Measurements from ENCODE around the gene CRY2.

The CRY2 gene

GRCh38 chr11:45848654-45849081 lies 1.4 kb downstream of the CRY2 start:
- DNase-seq = no peak

GRCh38 chr11:45850446-45850845 lies 3.2 kb downstream of the CRY2 start:
- no peak for DNase-seq

DNA sequence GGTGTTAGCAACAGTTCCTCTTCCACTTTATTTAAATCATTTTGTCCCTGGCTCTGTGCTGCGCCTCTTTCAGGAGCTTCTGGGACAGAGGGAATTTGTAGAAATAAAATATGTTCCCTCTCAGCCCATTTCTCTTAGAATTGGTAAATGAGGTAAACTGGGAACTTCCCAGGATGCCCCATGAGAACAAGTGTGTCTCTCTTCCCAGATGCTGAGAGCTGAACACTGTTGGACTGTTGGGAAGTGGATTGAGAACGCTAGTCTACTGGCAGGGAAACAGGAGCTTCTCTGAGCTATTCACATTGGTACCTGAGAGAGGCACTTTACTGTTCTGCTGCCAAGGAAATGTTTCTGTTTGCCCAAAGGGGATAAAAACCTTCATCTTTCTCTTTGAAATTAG lies 4.0 kb downstream of the CRY2 start:
- DNase-seq = no peak

DNA sequence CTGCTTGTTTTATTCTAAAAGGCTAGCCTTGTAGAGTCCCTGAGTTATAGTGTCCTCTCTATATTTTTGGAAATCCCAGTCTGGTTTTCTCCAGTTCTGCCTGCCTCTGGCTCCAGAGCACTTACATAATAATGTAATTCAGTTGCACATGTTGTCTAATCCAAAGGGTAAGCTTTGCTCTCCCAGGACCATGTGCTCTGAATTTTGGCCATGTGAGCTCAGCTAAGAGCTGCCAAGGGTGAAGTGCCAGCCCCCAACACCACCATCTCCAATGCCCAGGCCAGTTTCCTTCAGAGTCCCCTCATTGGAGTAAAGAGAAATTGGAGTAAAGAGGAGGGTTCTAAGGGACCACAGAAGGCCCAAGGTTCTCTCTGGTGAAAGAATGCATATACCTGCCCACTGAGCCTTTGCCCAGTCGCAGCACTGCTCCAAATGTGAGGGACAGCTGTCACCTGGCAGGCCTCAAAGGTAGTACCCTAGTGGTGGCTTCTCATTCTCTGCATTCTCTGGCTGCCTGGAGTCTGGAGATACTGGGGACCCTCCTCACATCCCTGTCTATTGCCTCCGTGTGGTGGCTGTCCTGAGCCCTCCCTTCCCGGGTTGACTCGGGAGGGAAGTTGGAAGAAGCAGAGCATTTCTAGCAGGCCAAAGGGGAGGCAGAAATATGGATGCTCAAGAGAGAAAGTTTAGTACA lies 4.9 kb downstream of the CRY2 start:
- no peak for DNase-seq

DNA sequence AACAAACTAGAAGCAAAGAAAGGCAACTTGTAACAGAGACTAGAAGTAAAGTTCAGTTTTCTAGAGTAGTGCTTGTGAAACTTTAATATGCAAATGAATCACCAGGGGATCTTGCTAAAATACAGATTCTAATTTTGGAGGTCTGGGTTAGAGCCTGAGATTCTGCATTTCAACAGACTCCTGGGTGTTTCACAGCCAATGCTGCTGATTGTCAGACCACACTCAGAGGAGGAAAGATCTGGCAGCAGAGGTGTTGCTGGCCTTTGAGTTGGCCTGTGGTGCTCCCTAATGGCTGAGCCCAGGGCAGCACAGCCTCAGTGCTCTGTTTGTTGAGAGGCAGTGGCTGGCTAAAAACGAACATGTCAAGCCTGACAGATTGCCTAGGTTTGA lies 5.4 kb downstream of the CRY2 start:
- DNase-seq = no peak

DNA sequence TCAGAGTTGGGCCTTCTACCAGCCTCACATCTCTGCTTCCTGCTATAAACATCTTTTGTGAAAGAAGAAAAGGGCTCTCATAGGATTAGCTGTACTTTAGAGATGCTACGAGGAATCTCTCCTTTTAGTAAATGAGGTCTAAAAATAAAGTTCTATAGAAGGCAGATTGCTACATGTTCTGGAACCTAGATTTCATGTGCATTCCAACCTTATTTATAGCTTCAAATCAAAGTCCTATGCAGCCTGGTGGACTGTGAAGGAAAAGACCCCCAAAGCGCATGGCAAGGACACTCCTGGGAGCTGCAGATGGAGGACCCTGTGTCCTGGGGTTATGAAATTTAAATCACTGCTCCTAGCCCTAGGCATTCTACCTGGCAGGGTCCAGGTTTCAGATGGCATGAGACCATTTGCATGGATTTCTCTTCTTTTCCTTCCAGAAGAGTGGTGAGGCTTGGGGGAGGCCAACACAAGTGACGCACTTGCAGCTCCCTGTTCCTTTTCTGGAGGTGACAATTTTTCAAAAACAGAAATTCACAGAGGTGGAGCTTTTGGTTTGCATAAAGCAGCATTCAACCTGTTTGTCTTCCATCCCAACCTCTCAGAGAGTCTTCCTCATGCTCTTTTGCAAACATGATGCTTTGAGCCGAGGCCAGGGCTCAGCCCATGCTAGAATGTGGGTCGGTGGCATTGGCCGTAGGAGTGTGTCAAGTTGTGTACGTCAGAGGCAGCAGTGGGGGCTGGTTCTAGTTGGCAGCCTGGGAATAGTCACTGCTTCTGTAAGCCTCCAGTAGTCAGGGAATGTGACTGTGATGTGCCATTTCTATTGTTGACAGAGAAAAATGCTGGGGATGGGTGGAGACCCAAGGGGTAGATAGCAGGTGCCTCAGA lies 6.3 kb downstream of the CRY2 start:
- no peak for DNase-seq

DNA sequence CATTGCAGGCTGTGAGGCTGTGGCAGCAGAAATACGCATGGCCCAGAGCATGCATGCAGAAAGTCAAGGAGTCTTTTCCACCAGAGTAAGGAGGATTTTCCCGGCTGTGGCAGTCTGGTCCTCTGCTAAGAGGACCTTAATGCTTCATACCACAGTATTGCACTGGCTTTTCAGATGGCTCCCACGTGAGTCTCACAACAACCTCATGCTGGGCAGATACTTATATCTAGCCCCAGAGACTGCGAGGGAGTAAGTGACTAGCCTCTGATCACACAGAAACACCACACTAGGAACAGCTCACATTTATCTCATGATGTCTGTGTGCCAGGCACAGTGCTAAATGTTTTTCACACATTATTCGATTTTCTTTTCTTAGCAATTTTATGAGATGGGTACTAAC lies 8.0 kb downstream of the CRY2 start:
- DNase-seq = no peak

GRCh38 chr11:45856044-45856468 lies 8.8 kb downstream of the CRY2 start:
- no peak for DNase-seq

GRCh38 chr11:45857961-45858474 lies 10.7 kb downstream of the CRY2 start:
- no peak for DNase-seq

DNA sequence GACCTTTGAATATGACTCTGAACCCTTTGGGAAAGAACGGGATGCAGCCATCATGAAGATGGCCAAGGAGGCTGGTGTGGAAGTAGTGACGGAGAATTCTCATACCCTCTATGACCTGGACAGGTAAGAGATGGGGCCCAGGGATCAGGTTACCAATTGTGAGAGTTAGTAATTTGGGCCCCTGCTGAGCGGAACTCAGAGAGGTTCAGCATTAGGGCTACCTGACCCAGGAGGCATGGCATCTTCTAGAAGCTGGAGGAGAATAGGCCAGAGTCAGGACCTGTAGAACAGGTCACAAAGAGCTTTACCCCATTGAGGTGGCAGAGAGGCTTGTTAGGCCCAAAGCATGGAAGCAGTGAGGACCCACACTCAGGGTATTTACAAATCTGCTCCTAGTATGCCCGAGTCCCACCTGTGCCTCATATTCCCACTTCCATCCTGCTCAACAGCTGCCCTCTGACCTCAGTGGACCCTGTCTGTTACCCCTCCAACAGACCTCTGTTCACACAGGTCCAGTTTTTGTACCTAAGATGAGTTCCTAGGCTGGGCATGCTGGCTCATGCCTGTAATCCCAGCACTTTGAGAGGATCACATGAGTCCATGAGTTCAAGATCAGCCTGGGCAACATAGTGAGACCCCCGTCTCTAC lies 11.6 kb downstream of the CRY2 start:
- DNase-seq = no peak

GRCh38 chr11:45859661-45860140 lies 12.4 kb downstream of the CRY2 start:
- DNase-seq = no peak

DNA sequence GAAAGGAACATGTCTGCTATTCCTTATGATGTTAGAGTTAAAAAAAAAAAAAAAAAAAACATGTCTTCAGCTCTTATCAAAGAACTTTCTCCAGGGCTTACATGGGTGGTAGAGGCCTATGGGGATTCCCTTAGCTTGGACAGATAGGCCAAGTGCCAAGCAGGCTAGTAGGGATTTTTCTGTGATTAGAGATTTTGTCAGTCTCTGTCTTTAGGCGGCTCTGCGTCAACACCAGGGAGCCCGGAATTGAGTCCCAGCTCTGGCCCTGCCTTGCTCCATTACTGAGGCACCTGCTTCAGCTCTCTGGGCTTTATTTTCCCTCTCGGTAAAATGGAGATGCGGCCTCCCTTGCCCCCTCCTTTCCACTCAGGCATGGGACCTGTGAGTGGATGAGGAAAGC lies 13.1 kb downstream of the CRY2 start:
- DNase-seq = no peak

DNA sequence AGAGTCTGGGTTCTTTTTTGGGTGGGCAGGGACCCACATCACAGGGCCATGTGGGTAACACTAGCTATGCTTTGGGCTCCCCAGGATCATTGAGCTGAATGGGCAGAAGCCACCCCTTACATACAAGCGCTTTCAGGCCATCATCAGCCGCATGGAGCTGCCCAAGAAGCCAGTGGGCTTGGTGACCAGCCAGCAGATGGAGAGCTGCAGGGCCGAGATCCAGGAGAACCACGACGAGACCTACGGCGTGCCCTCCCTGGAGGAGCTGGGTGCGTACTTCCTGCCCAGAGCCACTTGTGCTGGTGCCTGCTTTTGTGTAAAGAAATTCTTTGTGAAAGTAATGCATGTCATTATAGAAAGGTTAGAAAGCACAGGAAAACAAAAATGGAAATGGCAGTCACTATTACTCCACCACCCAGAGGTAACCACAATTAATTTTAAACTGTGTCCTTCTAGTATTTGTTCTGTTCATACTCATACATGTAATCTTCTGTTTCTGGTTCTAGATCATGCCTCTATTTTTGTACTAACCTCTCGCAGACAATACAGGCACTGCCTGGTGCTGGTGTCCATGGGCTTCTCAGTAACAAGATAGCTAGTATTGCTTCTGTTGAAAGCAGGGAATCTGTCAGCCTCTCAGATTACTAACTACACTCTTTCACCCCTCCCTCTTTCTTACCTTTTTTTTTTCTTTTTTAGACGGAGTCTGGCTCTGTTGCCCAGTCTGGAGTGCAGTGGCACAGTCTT lies 13.7 kb downstream of the CRY2 start:
- no peak for DNase-seq

DNA sequence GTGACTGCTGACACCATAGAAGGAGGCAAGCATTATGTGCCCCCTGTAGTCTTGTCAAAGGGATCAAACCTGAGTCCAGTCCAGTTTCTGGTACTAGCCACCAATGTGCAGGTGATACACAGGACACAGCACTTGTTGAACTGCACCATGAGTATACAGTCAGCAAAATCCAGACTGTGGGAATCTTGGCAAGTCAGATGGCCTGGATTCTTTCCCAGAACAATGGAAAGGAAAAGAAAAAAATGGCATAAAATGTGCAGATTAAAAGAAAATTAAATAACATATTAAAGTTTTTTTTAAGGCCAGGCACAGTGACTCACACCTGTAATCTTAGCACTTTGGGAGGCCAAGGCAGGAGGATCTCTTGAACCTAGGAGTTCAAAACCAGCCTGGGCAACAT lies 16.8 kb downstream of the CRY2 start:
- no peak for DNase-seq

GRCh38 chr11:45869551-45869950 lies 22.3 kb downstream of the CRY2 start:
- DNase-seq = no peak

DNA sequence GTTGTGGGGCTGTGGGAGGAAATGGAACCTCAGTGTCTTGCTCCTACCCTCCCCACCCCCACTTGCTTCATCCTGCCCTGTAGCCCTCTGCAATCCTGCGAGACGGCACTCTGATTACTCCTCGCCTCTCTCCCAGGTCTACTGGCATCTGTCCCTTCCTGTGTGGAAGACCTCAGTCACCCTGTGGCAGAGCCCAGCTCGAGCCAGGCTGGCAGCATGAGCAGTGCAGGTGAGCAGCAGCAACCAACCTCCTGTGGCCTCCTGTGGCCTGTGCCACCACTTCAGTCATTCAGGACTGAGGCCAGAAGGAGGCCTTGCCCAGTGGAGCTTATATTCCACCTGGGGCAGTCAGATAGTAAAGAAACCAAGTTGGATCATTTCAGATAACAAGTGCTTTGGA lies 23.4 kb downstream of the CRY2 start:
- no peak for DNase-seq

DNA sequence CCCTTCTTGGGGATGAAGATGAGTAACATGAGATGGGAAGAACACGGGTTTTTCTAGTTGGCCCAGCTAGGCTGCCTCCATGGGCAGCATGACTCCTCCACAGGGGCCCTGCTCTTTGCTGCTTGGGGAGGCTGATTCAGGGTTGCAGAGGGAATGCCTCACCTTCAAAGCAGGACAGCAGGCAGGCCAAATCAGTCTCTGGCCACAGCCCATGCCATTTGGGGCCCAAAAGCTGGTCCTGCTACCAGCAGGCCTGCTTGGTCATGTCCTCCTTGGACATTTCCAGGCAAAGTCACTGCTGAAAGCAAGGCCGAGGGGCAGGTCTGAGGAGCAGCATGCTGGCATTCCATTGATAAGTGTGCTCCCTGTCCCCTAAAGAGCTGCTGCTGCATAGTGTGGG lies 24.4 kb downstream of the CRY2 start:
- no peak for DNase-seq

GRCh38 chr11:45872651-45873356 lies 25.5 kb downstream of the CRY2 start:
- DNase-seq = peak; percentile 32

DNA sequence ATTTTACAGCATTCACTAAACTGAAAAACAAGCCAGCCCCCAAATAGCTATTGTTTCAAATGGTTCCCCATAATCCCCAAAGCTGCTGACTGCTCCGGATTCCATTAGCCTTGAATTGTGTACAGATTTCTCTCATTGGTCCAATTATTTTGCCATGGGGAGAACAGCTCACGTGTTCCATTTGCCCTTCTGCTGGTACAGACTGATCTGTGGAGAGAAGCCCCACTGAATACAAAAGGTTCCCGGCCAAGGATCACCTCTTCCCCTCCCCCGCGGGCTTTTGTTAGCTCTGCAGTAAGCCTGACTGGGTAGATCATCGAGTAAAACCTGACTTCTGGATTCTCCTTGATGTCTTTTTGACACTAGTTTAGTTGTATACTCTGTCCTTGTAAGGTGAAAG lies 29.1 kb downstream of the CRY2 start:
- DNase-seq = no peak

DNA sequence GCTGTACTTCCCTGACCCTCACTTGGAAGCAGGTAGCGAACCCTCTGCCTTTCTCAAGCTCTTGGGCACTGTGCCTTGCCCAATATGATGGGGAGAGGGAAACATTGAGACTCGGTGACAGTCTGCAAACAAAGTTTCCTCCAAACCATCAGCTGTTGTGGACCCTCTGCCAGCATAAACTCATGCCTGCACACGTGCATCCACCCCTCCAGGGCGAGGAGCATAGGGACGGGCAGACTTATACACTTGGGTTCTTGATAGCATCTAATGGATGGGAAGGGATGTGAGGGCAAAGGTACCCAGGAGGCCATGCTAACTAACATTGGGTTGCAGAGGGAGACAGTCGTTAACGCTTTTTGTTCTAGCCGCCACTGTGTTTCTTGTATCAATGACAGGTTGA lies 29.9 kb downstream of the CRY2 start:
- no peak for DNase-seq

DNA sequence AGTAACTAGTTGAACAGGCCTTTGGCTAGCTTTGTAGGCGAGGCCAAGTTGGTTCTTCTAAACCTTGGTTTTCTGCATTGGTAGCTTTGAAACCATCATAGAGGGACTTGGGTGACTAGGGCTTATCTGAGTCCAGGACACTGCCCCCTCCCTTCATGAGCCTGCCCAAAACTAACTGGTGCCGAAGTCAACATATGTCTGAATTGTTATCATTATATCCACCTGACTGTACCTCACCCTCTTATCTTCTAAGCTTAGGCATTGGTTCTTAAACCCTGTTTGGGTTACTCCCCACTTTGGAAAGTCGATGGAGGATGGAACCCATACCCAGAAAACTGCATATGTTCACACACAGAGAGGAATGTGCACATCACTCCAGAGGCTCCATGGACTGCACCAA lies 30.6 kb downstream of the CRY2 start:
- DNase-seq = no peak

Data from CD4-positive, alpha-beta T cell treated with Interleukin-4 for 4 hours (primary cell).